Activated naive CD4-positive, alpha-beta T cell treated with anti-CD3 and anti-CD28 coated beads, Interleukin-2, amount 50 U/mL, for 72 hours (primary cell): Measurements from ENCODE around the gene FGFR2. TPM values are rescaled to one million over a fixed set of nuclear protein-coding genes. Genes with fewer than 3 reads are reported as not detected.

Experiments used
- ATAC-seq, 2 donors: fragments of 150-1000 bp; cut with Tn5 transposase; 2 replicates each; pipeline ENCODE4 v1.10.0; 2021; ENCODE audit warnings: mild to moderate bottlenecking in 2 of 2, moderate library complexity in 2 of 2
- DNase-seq, 2 donors: peaks; one replicate each; pipeline ENCODE4 v3.0.0; 2021 to 2022; ENCODE audit warnings: low spot score in 2 of 2
- H3K27ac Mint-ChIP-seq, 2 donors: one replicate each; pipeline ENCODE4 v1.8.0; 2022; ENCODE audit warnings: mild to moderate bottlenecking in 2 of 2, mixed read lengths in 2 of 2
- H3K36me3 Mint-ChIP-seq, 2 donors: one replicate each; pipeline ENCODE4 v1.8.0; 2022; ENCODE audit warnings: mixed read lengths in 2 of 2
- H3K9me3 Mint-ChIP-seq, 2 donors: one replicate each; pipeline ENCODE4 v1.8.0; 2022; ENCODE audit warnings: mixed read lengths in 2 of 2
- total RNA-seq, 2 donors: library from RNA; stranded (reverse); gene quantifications; one replicate each; pipeline ENCODE4 v1.2.3, GENCODE V29; 2022

The FGFR2 gene
- total RNA-seq, 2 donors from 2014 or later, result not detected

DNA sequence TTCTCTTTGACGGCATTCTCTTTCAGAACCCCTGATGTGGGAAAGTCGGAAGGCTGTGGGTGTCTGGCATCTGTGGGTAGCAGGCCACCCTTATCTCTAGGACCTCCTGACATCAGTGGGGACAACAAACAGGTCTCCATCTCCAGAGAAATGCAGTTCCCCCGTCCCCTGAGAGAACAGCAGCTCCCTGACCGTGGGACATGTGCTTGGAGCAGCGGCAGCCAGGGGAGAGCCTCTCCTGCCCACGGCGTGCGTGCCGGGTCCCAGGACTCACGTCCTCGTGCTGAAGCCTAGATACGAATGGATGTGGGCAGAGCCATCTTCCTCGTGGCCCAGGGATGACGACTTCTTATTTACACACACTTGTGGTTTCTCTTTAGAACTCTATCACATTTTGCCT lies 133.0 kb downstream of the FGFR2 start:
- DNase-seq (no peak), ATAC-seq (no peak)
- no peak overlapping the region for H3K27ac Mint-ChIP-seq
- H3K36me3 Mint-ChIP-seq, result no peaks in the 10 kb centered on the region
- peaks cover 0 to 4% of the 10 kb centered on the region in 2 donors for H3K9me3 Mint-ChIP-seq

DNA sequence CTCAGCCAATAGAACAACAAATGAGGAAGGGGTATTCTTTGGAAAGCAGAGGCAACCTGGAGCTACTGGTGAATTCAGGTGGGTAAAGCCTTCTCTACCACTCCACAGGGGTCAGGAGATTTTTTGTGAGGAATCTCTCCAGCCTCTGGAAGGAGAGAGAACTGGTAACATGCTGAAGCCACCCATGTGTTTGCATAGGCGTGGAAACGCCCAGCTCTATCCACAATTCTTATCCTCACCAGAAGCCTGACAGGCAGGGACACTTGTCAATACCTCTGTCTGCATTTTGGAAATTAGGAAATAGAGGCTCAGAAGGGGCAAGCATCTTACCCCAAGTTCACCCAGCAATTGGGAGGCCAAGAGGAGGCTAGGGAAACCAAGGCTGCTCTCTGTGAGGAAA lies 133.7 kb downstream of the FGFR2 start:
- no peak overlapping the region for H3K27ac Mint-ChIP-seq
- DNase-seq, result no peak
- no peaks in the 10 kb centered on the region for H3K36me3 Mint-ChIP-seq
- no peak for ATAC-seq
- H3K9me3 Mint-ChIP-seq, result no peaks in the 10 kb centered on the region

DNA sequence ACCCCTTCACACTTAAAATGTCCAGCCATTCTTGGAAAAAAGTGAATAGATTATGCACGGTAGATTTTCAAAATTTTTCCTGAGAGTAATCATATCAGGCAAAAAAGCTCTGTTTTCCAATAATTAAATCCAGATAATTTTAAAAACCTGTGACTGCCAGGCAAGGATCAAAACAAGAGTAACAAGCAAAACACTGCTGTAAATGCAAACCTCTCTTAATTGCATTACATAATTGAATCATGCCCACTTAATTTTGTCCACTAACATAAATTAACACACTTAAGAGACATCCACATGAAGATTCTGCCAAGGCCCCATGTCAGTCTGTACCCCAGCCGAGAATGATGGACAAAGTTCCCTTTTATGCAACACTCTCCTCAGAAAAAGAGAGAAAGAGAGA lies 135.3 kb downstream of the FGFR2 start:
- DNase-seq (no peak), ATAC-seq (no peak)
- Mint-ChIP-seq H3K9me3 (no peaks in the 10 kb centered on the region), H3K36me3 (no peaks in the 10 kb centered on the region), H3K27ac (no peak overlapping the region)

DNA sequence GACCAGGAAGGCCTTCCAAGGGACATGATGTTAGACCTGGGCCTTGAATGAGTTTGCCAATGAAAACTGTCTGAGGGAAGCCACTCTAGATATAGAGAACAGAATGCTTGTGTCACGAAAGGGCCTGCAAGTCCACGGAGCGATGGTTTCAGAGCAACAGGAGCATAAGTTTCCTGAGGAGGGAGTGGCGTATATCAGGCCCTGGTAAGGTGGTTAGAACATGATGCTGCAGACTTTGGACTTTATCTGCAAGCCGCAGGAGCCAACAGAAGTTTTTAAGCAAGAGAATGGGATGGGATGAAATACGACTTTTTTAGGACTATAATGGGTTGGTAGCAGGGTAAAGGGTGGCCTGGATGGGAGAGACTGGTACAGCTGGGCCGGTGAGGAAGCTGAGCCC lies 136.0 kb downstream of the FGFR2 start:
- H3K36me3 Mint-ChIP-seq, result no peaks in the 10 kb centered on the region
- ATAC-seq, result no peak

DNA sequence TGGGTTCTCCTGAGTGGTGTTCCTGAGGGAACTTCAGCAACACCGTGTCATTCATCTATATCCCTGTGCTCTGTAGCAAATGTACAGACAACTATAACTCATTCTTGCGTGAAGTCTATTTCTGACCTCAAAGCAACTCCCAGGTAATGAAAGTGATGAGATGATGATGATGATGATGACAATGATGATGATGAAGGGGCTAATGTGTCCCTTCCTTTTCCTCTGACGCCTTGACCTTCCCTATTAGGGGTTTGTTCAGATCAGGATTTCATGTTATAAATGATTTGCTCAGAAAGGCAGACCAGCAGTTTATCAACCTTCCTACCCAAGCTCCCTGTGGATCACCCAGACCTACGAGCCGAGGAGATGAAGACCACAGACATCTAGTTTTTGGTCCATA lies 136.9 kb downstream of the FGFR2 start:
- ATAC-seq, result no peak
- H3K9me3 Mint-ChIP-seq, result peaks cover 4 to 6% of the 10 kb centered on the region in 2 donors

More for the DNA sequence above, 136.0 kb downstream of the FGFR2 start:
- Mint-ChIP-seq H3K9me3 (no peaks in the 10 kb centered on the region), H3K27ac (no peak overlapping the region)
- no peak for DNase-seq

GRCh38 chr10:121460733-121461132 lies 137.5 kb downstream of the FGFR2 start:
- no peak for ATAC-seq
- DNase-seq, result no peak
- H3K9me3 Mint-ChIP-seq, result peaks cover 4 to 6% of the 10 kb centered on the region in 2 donors
- H3K27ac Mint-ChIP-seq, result no peak overlapping the region
- no peaks in the 10 kb centered on the region for H3K36me3 Mint-ChIP-seq

More for the DNA sequence above, 136.9 kb downstream of the FGFR2 start:
- no peak for DNase-seq
- Mint-ChIP-seq H3K36me3 (no peaks in the 10 kb centered on the region), H3K27ac (no peak overlapping the region)

GRCh38 chr10:121459622-121460453 lies 138.4 kb downstream of the FGFR2 start:
- Mint-ChIP-seq H3K36me3 (no peaks in the 10 kb centered on the region), H3K9me3 (peaks cover 4 to 6% of the 10 kb centered on the region in 2 donors), H3K27ac (no peak overlapping the region)
- ATAC-seq, result no peak
- DNase-seq, result no peak

- ATAC-seq (no peak), DNase-seq (no peak)
- Mint-ChIP-seq H3K9me3 (peaks cover 4 to 6% of the 10 kb centered on the region in 2 donors), H3K36me3 (no peaks in the 10 kb centered on the region), H3K27ac (peak overlapping the region in 1 of 2 donors; percentile 88)
These were observed 139.0 kb downstream of the FGFR2 start for GRCh38 chr10:121459279-121459621.

- Mint-ChIP-seq H3K27ac (no peak overlapping the region), H3K9me3 (peaks cover 4 to 6% of the 10 kb centered on the region in 2 donors), H3K36me3 (no peaks in the 10 kb centered on the region)
- no peak for DNase-seq
- ATAC-seq, result no peak
These were observed 140.5 kb downstream of the FGFR2 start for GRCh38 chr10:121457729-121458128.

DNA sequence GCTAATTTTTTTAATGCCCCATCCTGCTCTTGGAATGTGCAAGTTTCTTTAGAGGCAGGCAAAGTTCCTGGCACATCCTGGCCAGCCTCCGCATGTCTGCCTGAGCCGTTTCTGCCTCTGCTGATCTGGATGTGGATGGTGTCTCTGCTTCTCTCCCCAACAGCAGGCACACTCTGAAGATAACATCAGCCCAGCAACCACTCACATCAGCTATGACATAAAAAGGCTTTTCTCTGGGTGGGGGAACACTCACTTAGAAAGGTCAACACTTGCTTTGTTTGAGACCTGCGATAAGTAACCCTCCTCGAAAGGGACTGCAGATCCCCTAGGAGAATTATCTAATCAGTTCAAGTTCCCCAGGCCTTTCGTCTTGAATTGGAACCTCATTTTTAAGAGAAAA lies 142.9 kb downstream of the FGFR2 start:
- no peak for ATAC-seq

GRCh38 chr10:121454781-121455180 lies 143.5 kb downstream of the FGFR2 start:
- ATAC-seq (no peak), DNase-seq (no peak)
- H3K9me3 Mint-ChIP-seq, result peaks cover 4 to 6% of the 10 kb centered on the region in 2 donors
- peak overlapping the region in 1 of 2 donors; percentile 62 for H3K27ac Mint-ChIP-seq
- no peaks in the 10 kb centered on the region for H3K36me3 Mint-ChIP-seq

More for the DNA sequence above, 142.9 kb downstream of the FGFR2 start:
- Mint-ChIP-seq H3K9me3 (peaks cover 4 to 6% of the 10 kb centered on the region in 2 donors), H3K36me3 (no peaks in the 10 kb centered on the region), H3K27ac (no peak overlapping the region)
- no peak for DNase-seq

GRCh38 chr10:121453160-121453559 lies 145.1 kb downstream of the FGFR2 start:
- H3K36me3 Mint-ChIP-seq, result no peaks in the 10 kb centered on the region
- DNase-seq (no peak), ATAC-seq (no peak)
- H3K9me3 Mint-ChIP-seq, result peaks cover 4 to 6% of the 10 kb centered on the region in 2 donors
- H3K27ac Mint-ChIP-seq, result no peak overlapping the region

DNA sequence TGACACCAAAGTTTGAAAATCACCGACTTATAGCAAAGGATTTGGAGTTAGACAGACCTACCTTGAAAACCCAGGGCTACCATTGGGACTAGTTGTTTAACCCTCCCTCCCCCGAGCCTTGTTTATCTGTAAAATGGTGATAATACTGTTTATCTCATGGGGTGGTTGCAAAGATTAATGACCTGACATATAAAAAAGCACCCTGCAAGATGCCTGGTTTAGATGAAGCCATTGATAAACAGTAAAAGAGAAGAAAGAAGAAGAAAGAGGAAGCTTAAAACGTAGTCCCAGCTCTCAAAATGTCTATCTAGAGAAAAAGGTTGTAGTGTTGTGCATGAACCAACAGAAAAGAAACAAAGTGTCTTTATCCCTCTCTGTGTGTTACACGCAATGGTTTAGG lies 145.7 kb downstream of the FGFR2 start:
- peaks cover 4 to 6% of the 10 kb centered on the region in 2 donors for H3K9me3 Mint-ChIP-seq
- no peak for DNase-seq
- H3K36me3 Mint-ChIP-seq, result no peaks in the 10 kb centered on the region
- no peak for ATAC-seq
- no peak overlapping the region for H3K27ac Mint-ChIP-seq

GRCh38 chr10:121450247-121450646 lies 148.0 kb downstream of the FGFR2 start:
- DNase-seq (no peak), ATAC-seq (no peak)
- Mint-ChIP-seq H3K27ac (no peak overlapping the region), H3K9me3 (no peaks in the 10 kb centered on the region), H3K36me3 (no peaks in the 10 kb centered on the region)

- Mint-ChIP-seq H3K36me3 (no peaks in the 10 kb centered on the region), H3K9me3 (no peaks in the 10 kb centered on the region), H3K27ac (no peak overlapping the region)
- DNase-seq, result no peak
- no peak for ATAC-seq
These were observed 148.7 kb downstream of the FGFR2 start for GRCh38 chr10:121449482-121449924.

DNA sequence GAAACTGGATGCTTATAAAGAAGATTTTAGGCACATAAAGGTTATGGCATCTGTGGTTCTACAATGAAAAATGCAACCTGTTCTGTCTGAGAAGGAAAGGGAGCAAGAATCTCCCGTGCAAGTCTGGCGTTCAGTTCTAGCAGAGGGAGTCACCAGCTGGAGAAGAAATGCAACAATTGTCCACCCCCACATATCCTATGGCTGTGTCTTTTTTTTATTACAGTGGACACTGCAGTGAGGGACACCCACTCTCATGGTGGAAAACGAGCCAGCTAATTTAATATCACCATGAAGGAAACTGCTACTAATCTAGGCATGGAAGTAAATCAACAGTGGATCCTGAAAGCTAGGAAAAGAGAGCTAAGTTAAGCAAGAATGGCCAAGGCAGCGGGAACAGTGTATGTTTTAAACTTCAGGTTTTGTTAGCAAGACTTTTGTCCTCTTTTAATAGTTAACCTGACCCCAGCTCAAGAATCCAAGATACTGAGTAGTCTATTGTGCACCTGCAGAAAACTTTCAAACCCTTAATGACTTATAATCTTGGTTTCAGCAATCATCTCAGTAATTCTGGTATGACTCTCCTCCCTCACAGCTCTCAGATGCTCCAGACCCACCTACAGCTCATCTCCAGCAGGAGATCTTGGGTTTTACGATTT lies 149.3 kb downstream of the FGFR2 start:
- H3K27ac Mint-ChIP-seq, result no peak overlapping the region
- H3K36me3 Mint-ChIP-seq, result no peaks in the 10 kb centered on the region
- ATAC-seq (peak in 1 of 2 donors; percentile 88), DNase-seq (no peak)
- no peaks in the 10 kb centered on the region for H3K9me3 Mint-ChIP-seq

GRCh38 chr10:121444520-121445165 lies 153.6 kb downstream of the FGFR2 start:
- H3K27ac Mint-ChIP-seq, result peak overlapping the region in 1 of 2 donors; percentile 15
- no peak for ATAC-seq

More at GRCh38 chr10:121444520-121445165, 153.6 kb downstream of the FGFR2 start:
- DNase-seq, result no peak
- Mint-ChIP-seq H3K9me3 (no peaks in the 10 kb centered on the region), H3K36me3 (no peaks in the 10 kb centered on the region)
